ENCODE results near the gene KCNK1.
"Not testable (repeated sequence)": the region's sequence is repeated elsewhere in the genome, so short reads cannot be mapped to it uniquely, and the experiment has no call there.

Gene KCNK1

DNA sequence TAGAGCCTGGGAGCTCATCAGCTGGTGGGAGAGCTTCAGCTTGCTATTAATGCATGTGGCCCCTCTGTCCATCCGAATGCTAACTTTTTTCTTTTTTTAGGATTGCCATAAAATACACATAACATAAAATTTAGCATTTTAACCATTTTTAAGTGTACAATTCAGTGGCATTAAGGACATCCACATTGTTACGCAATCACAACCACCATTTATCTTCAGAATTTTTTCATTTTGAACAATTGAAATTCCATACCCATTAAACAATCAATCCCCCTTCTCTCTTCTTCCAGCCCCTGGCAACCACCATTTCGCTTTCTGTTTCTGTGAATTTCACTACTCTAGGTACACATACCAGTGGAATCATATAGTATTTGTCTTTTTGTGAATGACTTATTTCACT is 4.9 kb upstream of the KCNK1 start:
- DNase-seq: no peak

DNA sequence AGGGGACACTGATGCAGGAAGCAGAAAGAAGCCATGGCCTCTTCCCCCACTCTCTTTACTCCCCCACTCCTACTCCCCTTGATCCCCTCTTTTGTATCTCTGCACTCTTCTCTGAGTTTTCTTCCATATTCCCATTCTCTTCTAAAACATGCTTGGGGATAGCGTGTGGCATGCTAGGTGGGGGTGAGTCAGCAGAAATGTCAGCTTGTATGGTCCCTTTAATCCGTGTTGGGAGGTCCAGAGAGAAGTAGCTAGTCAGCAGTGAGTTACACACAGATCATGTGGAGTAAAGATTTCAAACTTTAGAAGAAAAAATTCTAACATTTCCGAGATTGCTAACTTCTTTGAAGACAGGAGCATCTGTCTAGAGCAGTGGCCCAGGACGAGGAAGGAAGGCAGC is 4.0 kb upstream of the KCNK1 start:
- DNase-seq: no peak

DNA sequence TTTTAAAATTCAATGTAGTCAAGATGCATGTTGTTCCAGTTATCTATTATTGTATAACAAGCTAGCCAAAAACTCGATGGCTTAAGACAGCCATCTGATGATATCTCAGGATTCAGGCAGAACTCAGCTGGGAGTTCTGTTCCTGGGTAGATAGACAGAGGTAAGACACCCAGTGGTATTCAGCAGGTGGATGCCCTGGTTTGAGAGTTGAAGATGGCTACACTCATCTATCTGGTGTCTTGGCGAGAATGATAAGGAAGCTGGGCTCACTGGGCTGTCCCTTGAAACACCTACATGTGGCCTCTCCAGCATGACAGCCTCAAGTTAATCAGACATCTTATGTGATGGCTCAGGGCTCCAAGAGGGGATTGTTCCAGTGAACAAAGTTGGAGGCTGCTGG is 3.3 kb upstream of the KCNK1 start:
- no peak for DNase-seq

DNA sequence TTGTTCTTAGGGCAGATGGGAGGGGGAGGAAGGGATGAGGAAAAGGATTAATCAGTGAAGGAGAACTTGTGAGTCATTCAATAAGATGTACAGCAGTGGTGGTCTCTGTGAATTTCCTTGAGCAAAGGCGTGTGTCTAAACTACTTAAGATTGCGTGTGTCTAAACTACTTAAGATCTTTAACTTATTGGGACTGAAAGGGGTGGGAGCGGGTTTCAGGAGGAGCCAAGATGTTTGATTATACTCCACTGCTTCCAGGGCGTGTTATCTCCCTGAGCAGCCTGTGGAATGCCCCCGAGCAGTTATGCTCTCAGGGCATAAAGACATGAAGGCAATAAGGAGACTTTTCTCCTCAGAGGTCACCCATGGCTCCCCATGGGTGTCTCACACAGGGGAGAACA is 2.5 kb upstream of the KCNK1 start:
- DNase-seq: not testable (repeated sequence)

DNA sequence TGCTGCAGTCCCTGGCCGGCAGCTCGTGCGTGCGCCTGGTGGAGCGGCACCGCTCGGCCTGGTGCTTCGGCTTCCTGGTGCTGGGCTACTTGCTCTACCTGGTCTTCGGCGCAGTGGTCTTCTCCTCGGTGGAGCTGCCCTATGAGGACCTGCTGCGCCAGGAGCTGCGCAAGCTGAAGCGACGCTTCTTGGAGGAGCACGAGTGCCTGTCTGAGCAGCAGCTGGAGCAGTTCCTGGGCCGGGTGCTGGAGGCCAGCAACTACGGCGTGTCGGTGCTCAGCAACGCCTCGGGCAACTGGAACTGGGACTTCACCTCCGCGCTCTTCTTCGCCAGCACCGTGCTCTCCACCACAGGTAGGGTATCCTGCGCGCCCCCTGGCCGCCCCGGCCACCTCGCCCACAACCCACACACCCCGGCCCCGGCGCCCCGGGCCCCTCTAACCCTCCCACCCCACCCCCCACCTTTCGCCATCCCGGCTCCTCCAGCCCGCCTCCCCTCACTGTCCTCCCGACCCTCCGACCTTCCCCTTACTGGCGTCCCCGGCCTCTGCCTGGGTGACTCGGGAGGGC is 352 bp downstream of the KCNK1 start:
- DNase-seq: no peak

DNA sequence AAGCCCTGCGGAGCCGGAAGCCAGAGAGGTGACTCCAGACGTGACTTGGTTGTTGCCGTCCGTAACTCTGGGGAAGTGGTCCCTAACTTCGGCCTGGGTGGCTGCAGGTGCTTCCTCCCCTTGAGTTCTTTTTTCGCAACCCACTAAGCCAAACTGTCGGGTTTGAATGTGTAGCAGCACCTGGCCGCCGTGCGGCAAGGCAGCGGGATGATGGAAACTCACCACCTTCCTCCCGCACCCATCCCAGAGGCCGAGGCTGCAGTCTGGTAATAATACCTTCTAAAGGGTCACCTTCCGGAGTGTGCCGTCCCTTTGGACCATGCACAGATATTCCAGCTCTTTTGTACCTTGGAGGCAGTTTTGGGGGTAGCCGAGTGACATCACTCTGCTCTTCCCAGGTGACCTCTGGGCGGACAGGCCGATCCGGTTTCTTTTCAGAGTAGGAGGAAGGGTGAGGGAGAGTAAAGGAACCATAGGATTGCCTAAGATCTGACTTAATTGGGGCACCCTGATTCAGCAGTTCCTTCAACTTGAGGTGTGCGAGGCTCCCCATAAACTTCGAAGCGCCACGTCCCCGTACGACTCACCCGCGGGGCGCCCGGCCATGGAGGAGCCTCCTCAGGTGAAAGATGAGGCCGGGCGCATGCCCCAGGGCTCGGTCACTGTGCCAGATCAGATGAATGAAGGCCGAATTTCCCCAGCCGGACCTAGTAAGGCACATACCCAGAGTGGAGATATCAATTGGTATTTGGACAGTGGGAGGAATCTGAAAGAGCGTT is 1.0 kb downstream of the KCNK1 start:
- DNase-seq: peak in 1 of 2 experiments; percentile 11

DNA sequence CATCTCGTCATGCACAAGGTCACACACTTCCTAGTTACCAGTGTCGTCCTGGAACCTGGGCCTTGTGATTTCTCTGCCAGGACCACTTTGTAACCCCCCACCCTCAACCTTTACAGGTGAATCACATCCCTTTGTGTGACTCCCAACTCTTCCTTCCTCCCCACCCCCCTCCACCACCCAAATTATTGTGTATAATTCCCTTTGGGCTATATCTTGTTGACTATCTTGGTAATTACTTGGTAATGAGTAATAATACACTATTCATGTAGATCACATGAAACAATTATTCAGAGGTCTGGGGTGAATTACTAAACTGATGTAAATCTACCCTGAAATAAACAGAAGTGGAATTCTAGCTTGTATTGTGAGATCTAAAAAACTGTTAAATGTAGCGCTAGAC is 1.7 kb downstream of the KCNK1 start:
- no peak for DNase-seq

DNA sequence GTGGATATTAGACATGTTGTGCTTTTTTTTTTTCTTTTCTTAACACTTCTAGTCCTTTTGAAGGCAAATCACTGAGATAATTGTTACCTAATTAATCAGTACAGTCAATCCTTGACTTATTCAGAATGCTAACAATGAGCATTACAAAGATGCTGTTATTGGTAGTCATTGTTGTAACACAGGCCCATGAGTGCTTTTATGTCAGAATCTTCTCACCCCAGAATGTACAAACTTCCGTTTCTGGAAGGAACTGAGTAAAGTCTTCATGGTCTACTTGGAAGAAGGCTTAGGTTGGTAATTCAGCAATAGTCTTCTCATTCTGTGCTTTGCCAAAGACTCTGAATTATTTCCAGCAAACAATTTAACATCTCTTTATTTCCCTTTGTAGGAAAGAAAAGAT is 3.1 kb downstream of the KCNK1 start:
- no peak for DNase-seq

DNA sequence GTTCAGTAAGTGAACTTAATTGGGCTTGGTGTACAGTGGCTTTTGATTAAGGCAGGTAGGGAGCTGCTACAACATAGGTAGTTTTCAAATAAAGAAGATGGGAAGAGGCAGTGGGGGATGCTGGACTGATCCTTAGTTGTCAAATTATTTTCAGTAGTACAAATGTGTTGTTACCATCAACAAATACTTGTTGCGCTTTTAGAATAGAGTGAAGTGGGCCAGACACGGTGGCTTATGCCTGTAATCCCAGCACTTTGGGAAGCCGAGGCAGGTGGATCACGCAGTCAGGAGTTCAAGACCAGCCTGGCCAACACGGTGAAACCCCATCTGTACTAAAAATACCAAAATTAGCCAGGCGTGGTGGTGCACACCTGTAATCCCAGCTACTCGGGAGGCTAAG is 5.5 kb downstream of the KCNK1 start:
- not testable (repeated sequence) for DNase-seq

DNA sequence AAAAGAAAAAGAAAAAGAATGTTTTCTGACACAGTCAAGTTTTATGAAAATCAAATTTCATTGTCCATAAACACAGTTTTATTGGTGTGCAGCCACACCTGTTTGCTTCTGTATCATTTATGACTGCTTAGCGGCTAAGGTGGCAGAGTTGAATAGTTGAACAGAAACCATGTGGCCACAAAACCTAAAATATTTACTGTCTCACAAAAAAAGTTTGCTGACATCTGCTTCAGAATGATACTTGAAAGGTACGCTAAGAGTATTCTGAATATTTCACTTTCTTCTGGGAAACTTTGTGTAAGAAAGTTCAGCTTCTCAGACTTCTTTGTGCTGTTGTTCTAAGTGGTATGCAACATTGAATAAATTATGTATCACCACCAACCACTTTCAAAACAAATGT is 6.2 kb downstream of the KCNK1 start:
- DNase-seq: no peak

DNA sequence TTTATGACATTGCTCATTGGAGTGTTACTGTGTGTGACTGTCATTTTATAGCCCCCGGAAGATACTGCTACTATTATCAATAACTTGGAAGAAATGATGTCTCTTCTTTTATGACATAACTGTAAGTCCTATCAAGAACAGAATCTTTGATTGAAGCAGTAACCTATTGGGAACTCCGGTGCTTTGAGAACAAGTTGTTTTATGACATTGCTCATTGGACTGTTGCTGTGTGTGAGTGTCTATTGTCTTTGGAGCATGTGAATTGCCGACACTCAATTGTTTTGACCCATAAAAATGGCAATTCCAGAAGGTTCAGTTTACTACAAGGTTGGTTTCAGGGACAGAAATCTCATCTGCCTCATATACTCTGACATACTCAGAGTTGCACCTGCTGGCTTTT is 8.0 kb downstream of the KCNK1 start:
- DNase-seq: no peak

DNA sequence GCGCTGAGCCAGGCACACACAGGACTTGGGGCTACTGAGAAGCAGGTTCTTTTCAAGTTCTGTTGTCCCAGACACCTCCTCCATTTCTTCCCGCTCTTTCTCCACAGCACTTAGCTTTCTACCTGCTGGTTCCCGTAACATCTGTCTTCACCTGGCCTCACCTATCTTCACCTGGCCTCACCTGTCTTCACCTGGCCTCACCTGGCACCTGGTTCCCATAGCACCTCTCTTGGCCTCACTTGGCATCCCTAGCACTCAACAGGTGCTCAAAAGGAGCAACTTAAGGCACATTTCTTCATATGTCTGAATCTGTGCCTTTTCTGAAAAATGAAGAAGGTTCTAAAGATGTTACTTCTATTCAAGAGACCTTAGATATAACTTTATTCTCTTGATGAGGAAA is 10.4 kb downstream of the KCNK1 start:
- no peak for DNase-seq

DNA sequence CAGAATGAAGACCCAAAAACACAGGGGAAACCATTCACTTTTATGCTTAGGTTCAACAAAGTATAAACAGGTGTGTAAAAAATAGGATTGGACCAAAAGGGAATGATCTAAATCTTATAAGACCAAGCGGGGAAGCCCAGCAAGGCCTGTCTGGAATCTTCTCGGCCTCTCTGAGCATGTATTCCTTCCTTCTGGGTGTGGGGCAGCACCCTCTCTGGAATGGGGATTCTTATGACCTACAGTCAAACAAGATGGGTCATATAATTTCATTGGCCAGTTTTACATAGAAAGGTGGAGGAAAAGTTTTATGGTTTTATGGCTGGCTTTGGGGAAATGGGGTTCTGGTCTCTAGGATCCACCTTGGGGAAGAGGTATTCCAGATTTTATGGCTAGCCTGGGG is 11.2 kb downstream of the KCNK1 start:
- DNase-seq: no peak

DNA sequence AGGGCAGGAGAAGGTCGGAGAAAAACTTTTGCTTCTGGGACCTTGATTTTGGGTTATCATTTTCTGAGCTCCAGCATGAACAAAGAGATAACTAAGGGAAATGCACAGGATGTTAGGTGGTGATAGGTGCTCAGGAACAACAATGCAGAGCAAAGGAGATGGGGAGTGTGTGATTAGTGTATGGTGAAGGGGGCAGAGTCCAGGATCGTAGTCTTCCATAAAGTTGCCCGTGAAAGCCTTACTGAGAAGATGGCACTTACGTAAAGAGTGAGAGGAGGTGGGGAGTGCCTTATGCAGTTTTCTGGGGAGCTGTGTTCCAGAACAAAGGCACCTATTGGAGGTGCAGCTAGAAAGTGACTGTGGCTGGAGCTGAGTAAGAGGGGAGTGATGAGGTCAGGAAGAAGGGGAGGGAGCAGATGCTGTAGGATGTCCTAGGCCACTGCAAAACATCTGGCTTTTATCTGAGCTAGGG is 11.6 kb downstream of the KCNK1 start:
- DNase-seq: no peak

DNA sequence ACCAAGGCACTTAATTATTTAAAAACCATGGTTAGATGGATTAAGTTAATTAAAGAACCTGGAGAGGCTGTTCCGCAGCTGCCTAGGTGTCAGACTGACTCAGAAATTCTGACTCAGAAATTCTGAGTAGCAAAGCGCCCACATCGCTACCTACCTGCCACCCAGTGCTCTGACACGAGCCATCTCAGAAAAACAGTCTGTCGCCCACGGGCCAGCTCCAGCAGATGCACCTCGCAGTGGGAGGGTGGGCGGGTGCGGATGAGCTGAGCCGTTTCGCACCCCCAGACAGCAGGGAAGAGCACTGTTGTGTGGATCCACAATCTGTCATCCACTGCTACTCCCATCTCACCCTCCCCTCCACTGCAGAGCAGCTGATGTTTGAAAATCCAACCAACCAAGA is 13.5 kb downstream of the KCNK1 start:
- DNase-seq: peak; percentile 46 to 93

DNA sequence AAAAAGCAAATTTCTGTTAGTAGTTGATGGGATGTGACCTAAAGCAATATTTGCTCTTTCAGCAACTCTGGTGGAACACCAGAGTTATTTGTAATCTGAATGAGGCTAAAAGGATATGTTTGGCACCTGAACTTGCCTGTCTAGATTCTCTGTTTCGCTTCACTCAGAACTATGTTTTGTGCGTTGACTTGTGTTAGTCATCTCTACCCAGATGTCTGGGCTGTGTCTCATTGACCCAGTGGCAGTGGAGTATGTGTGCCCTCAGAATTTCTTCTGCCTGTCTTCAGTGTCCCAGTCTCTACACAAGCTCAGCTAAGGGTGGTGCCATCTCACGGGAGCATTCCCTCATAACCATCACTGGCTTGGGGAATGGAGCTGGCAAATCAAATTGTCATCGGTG is 13.9 kb downstream of the KCNK1 start:
- DNase-seq: no peak

DNA sequence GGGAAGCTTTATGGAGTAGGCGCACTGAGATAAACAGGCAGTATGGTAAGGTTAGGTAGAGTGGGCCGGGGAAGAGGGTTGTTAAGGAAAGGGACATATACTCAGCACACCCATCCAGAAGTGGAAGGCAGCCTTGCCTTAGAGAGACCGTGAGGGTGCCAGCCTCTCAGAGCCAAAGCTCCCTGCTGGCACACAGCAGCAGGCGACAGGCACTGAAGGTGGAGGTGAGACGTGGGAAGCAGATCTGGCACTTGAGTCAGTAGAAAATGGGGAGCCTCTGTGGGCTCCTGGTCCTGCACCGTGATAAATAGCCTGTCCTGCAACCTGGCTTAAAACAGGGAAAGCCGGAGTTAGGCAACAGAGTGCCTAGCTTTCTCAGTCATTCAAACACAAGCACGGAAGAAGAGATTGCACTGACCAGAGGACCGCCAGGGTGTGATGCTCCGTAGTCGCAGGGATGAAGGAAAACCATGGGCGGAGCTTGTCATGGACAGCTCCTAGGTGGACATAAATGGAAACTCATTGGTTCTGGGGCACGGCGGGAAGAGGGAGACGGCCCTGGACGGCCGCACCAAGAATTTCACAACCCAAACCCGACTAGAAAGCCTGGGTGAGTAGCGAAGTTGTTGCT is 15.5 kb downstream of the KCNK1 start:
- peak in 1 of 2 experiments; percentile 37 for DNase-seq

DNA sequence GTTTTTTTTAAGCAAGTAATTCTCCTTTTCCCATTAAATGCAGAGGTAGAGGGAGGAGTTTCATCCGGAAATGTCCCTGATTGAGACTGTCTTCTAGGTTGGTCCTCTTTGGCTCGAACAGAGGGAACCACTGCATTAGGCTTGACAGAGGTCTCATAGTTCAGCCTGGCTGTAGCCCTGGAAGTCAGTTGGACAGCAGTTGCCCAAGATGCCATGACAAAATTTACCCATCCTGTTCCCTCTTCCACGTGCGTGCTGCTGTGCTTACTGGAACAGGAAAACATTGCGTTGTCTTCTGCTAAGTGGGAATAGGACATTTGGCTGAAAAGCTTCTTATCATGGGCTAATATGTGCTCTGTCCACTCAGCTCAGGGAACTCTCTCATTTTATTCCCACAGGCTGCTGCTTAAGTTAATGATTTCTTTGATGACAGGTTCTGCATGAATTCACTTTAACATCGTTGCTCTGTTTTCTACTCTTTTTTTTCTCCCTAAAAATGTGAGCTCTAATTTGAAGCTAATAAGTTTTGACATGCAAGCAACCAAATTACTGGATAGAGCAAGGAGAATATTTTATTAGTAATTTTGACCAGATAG is 18.0 kb downstream of the KCNK1 start:
- no peak for DNase-seq

DNA sequence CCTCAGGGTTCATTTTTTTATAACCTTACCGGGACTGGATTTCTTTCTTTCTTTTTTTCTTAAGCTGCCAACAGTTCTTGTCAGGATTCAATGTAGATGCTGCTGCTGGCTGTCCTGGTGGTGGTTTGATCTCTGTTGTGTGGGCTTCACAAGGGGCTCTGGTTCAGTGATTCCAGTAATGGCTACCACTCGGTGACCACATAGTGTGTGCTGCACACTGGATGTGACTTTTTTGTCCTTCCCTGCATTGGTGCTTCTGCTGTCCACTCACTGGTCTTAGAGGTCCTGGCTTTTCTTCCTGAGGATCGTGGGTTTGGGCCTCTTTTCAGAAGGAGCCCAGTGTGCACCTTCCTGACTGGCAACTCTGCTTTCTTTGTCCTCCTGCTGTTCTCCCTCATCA is 18.5 kb downstream of the KCNK1 start:
- DNase-seq: no peak

DNA sequence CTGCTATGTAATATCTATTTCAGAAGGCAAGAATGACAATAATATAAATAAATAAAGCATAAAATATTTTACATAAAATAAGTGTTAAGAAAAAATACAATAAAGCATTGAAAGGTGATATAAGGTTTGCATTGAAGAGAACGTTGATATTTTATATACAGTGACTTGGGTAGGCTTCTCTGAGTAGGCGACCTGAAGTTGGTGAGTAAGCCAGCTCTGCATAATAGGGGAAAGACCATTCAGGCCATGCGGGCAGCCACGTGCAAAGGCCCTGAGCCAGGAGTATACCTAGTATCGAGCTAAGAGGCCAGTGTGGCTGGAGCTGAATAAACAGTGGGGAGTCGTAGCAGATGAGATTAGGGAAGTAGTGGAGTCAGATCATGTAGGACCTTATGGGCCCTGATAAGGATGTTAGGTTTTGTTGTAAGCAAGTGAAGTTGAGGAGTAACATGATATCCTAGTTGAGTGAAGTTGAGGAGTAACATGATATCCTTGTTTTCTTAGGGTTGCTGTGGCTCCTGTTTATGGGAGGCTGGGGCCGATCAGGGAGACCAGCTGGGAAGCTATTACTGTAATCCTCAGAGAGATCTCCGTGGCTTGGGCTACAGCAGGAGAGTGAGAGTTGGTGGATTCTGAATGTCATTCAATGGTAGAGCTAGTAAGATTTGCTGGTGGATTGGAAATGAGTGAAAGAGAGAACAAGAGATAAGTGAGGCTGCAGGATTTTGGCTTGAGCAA is 22.0 kb downstream of the KCNK1 start:
- DNase-seq: no peak

DNA sequence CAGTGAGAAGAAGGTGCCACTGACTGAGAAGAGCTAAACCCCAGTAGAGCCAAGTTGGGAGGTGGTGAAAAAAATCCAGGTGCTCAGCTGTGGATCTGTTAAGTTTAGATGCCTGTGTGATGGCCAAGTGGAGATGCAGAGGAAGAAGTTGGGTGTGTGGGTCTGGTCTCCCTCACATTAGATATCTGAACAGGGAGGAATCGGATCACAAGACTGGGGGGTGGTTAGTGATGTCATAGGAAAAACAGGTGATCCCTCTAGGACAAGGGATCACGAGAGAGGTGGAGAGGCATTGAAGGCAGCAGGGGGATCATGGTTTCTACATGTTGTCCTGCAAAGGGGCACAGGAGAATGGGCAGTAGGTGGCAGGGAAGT is 22.6 kb downstream of the KCNK1 start:
- DNase-seq: no peak

DNA sequence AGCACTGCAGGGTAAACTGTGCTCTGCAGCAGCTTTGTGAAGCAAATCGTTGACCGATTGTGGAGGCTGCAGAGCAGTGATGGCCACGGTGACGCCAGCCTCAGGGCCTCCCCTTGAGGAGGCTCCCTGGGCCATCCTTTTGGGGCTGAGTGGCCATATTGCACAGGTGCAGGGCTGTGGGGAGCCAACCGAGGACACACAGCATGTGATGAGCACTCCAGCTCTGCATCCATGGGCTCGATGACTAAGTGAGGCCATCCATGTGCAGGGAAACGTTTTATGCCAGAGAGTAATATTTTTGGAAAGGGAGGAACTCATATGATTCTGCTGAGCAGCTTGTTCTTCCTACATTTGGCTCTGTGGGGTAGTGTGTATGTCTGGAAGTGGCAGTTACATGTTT is 24.6 kb downstream of the KCNK1 start:
- DNase-seq: peak; percentile 57 to 90

DNA sequence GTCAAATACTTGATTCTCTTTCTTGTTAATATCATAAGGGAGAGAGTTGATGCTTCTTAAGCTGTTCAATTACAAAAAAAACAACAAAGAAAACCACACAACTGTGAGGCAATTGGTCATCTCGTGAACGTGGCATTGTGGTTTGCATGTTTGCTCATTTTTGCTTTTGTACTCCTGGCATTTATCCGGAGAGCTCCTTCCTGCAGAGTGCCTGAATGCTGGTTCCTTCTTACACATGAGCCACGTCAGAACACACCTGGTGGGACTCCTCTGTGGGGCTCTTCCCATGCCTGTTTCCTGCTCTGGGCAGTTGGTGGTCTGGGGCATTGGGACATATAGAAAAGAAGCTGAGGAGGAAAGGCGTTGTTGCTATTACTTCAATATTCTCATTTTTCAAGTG is 25.7 kb downstream of the KCNK1 start:
- DNase-seq: no peak

Measured in cerebellar nuclear complex (tissue), 1 donor.